Astrocyte (in vitro differentiated cells and primary cell): Measurements from ENCODE around the gene CDYL. TPM values are rescaled to one million over a fixed set of nuclear protein-coding genes. Genes with fewer than 3 reads are reported as not detected.

ENCODE experiments used
- DNase-seq: peaks from one replicate; pipeline ENCODE4 v3.0.0-alpha.2; 2010; ENCODE audit warnings: low read depth
- FAIRE-seq: peaks from 2 replicates; lab custom pipeline; 2011; peaks lifted over from hg19 to GRCh38; lab: Jason Lieb, UNC
- H2AFZ ChIP-seq: 2 replicates; pipeline ENCODE4 v1.6.0; 2012; ENCODE audit warnings: low read depth, low read length, inconsistent platforms
- H3K27ac ChIP-seq: 2 replicates; pipeline ENCODE4 v1.5.1; 2011; ENCODE audit warnings: low read depth, low read length, inconsistent platforms
- H3K27me3 ChIP-seq: 2 replicates; pipeline ENCODE4 v1.6.0; 2011; ENCODE audit warnings: low read length, inconsistent platforms; ENCODE audit not compliant: insufficient read depth
- H3K36me3 ChIP-seq: 2 replicates; pipeline ENCODE4 v1.5.1; 2011; ENCODE audit warnings: low read length, inconsistent platforms; ENCODE audit not compliant: insufficient read depth
- H3K4me1 ChIP-seq: 2 replicates; pipeline ENCODE4 v1.5.1; 2011; ENCODE audit warnings: low read length, inconsistent platforms; ENCODE audit not compliant: insufficient read depth
- H3K4me2 ChIP-seq: 2 replicates; pipeline ENCODE4 v1.6.0; 2012; ENCODE audit warnings: low read length, inconsistent platforms
- H3K4me3 ChIP-seq: 2 replicates; pipeline ENCODE4 v1.5.1; 2011; ENCODE audit warnings: low read depth, mild to moderate bottlenecking, low read length, inconsistent platforms; ENCODE audit not compliant: insufficient read depth
- H3K79me2 ChIP-seq: 2 replicates; pipeline ENCODE4 v1.6.0; 2012; ENCODE audit warnings: mild to moderate bottlenecking, low read length, inconsistent platforms; ENCODE audit not compliant: insufficient read depth
- H3K9ac ChIP-seq: 2 replicates; pipeline ENCODE4 v1.6.0; 2012; ENCODE audit warnings: mild to moderate bottlenecking, low read length, inconsistent platforms
- H3K9me3 ChIP-seq: 2 replicates; pipeline ENCODE4 v1.5.1; 2012; ENCODE audit warnings: low read depth, mild to moderate bottlenecking, low read length, inconsistent platforms; ENCODE audit not compliant: insufficient read depth
- H4K20me1 ChIP-seq: 2 replicates; pipeline ENCODE4 v1.6.0; 2012; ENCODE audit warnings: low read length, inconsistent platforms; ENCODE audit not compliant: insufficient read depth
- H3K27ac Mint-ChIP-seq: one replicate; pipeline ENCODE4 v1.8.0; 2021; ENCODE audit warnings: mild to moderate bottlenecking, mixed read lengths; ENCODE audit not compliant: unreplicated experiment
- H3K27me3 Mint-ChIP-seq: one replicate; pipeline ENCODE4 v1.8.0; 2021; ENCODE audit warnings: low read depth, mixed read lengths; ENCODE audit not compliant: unreplicated experiment
- H3K36me3 Mint-ChIP-seq: one replicate; pipeline ENCODE4 v1.8.0; 2021; ENCODE audit warnings: low read depth, mixed read lengths; ENCODE audit not compliant: unreplicated experiment
- H3K4me1 Mint-ChIP-seq: one replicate; pipeline ENCODE4 v1.8.0; 2021; ENCODE audit warnings: low read depth, mixed read lengths; ENCODE audit not compliant: unreplicated experiment
- H3K4me3 Mint-ChIP-seq: one replicate; pipeline ENCODE4 v1.8.0; 2021; ENCODE audit warnings: mild to moderate bottlenecking, moderate library complexity, mixed read lengths; ENCODE audit not compliant: unreplicated experiment
- H3K9me3 Mint-ChIP-seq: one replicate; pipeline ENCODE4 v1.8.0; 2021; ENCODE audit warnings: mild to moderate bottlenecking, mixed read lengths; ENCODE audit not compliant: unreplicated experiment
- CTCF ChIP-seq: IDR thresholded peaks from 2 replicates; pipeline ENCODE4 v1.5.1; 2011; ENCODE audit warnings: low read depth, mild to moderate bottlenecking, inconsistent platforms, low read length, moderate library complexity; ENCODE audit not compliant: insufficient read depth
- EZH2 ChIP-seq: IDR thresholded peaks from 2 replicates; pipeline ENCODE4 v1.6.1; 2012; ENCODE audit warnings: mild to moderate bottlenecking, low read length, inconsistent platforms; ENCODE audit not compliant: insufficient read depth
- total RNA-seq: library from RNA; stranded (reverse); gene quantifications from 2 replicates; pipeline ENCODE4 v1.2.1, GENCODE V29; 2021

Gene CDYL
- total RNA-seq, 1 donor from 2014 or later, result 87.1 TPM

- H3K4me3 ChIP-seq, result no peak overlapping the region
- H3K9ac ChIP-seq, result no peak overlapping the region
- H3K9me3 ChIP-seq, result no peaks in the 10 kb centered on the region
- no peak overlapping the region for H3K4me2 ChIP-seq
- H3K79me2 ChIP-seq, result peaks cover 94% of the 10 kb centered on the region
- no peak overlapping the region for H2AFZ ChIP-seq
- H3K36me3 ChIP-seq, result no peaks in the 10 kb centered on the region
- Mint-ChIP-seq H3K4me1 (peaks cover 55% of the 10 kb centered on the region), H3K9me3 (no peaks in the 10 kb centered on the region), H3K4me3 (no peak overlapping the region), H3K27me3 (no peaks in the 10 kb centered on the region), H3K27ac (peak overlapping the region; percentile 38), H3K36me3 (peaks cover 6% of the 10 kb centered on the region)
- H3K27me3 ChIP-seq, result no peaks in the 10 kb centered on the region
- FAIRE-seq (no peak), DNase-seq (peak; percentile 27)
- TF ChIP-seq CTCF (peak; percentile 50), EZH2 (no peak)
- H4K20me1 ChIP-seq, result peaks cover 81% of the 10 kb centered on the region
- peaks cover 15% of the 10 kb centered on the region for H3K4me1 ChIP-seq
- no peak overlapping the region for H3K27ac ChIP-seq
These were observed 29.5 kb downstream of the CDYL start for GRCh38 chr6:4805553-4806336.

DNA sequence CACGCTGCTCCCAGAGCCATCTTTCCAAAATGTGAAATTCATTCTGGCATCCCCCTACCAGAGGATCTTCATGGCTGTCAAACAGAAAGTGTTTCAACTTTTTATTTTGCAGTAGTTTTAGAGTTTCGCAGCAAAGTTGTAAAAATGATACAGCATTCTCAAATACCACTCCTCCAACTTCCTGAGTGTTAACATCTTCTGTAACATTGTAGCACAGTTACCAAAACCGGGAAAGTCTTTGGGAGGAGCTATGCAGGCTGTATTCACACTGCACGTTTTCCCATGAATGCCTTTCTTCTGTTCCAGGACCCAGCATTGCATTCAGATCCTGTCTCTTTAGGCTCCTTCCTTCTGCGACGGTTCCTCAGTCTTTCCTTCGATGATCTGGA, 30.1 kb downstream of the CDYL start:
- Histone ChIP-seq H4K20me1 (peaks cover 78% of the 10 kb centered on the region), H3K27ac (no peak overlapping the region), H2AFZ (no peak overlapping the region), H3K27me3 (no peaks in the 10 kb centered on the region), H3K79me2 (peaks cover 94% of the 10 kb centered on the region), H3K4me2 (no peak overlapping the region), H3K4me3 (no peak overlapping the region), H3K4me1 (peaks cover 15% of the 10 kb centered on the region), H3K9ac (no peak overlapping the region), H3K9me3 (no peaks in the 10 kb centered on the region), H3K36me3 (no peaks in the 10 kb centered on the region)
- Mint-ChIP-seq H3K27ac (no peak overlapping the region), H3K36me3 (peaks cover 6% of the 10 kb centered on the region), H3K4me3 (no peak overlapping the region), H3K9me3 (no peaks in the 10 kb centered on the region), H3K4me1 (peaks cover 60% of the 10 kb centered on the region), H3K27me3 (no peaks in the 10 kb centered on the region)
- FAIRE-seq, result no peak
- TF ChIP-seq CTCF (no peak), EZH2 (no peak)
- no peak for DNase-seq

- Histone ChIP-seq H3K79me2 (peaks cover 93% of the 10 kb centered on the region), H3K36me3 (no peaks in the 10 kb centered on the region), H3K4me1 (peaks cover 18% of the 10 kb centered on the region), H3K9me3 (no peaks in the 10 kb centered on the region), H4K20me1 (peaks cover 75% of the 10 kb centered on the region), H3K4me3 (no peak overlapping the region), H3K27me3 (no peaks in the 10 kb centered on the region), H3K9ac (no peak overlapping the region), H3K4me2 (no peak overlapping the region), H3K27ac (no peak overlapping the region), H2AFZ (no peak overlapping the region)
- Mint-ChIP-seq H3K4me3 (no peak overlapping the region), H3K4me1 (peaks cover 57% of the 10 kb centered on the region), H3K27me3 (no peaks in the 10 kb centered on the region), H3K36me3 (peaks cover 6% of the 10 kb centered on the region), H3K9me3 (no peaks in the 10 kb centered on the region), H3K27ac (no peak overlapping the region)
- TF ChIP-seq EZH2, result no peak
- TF ChIP-seq CTCF, result no peak
- DNase-seq, result no peak
- no peak for FAIRE-seq
These were observed 30.6 kb downstream of the CDYL start for GRCh38 chr6:4806791-4807190.
